Glutamatergic neuron (in vitro differentiated cells): Measurements from ENCODE around the gene MOGAT1. TPM values are rescaled to one million over a fixed set of nuclear protein-coding genes. Genes with fewer than 3 reads are reported as not detected.
"Not testable (repeated sequence)": the region's sequence is repeated elsewhere in the genome, so short reads cannot be mapped to it uniquely, and the experiment has no call there.

Experiments
- DNase-seq: peaks from one replicate; pipeline ENCODE4 v3.0.0; 2022
- H3K27ac Mint-ChIP-seq: one replicate; pipeline ENCODE4 v1.8.0; 2020; ENCODE audit warnings: mild to moderate bottlenecking, mixed read lengths, inconsistent platforms; ENCODE audit not compliant: unreplicated experiment
- H3K27me3 Mint-ChIP-seq: one replicate; pipeline ENCODE4 v1.8.0; 2020; ENCODE audit warnings: mild to moderate bottlenecking, moderate library complexity, mixed read lengths, inconsistent platforms; ENCODE audit not compliant: unreplicated experiment
- H3K36me3 Mint-ChIP-seq: one replicate; pipeline ENCODE4 v1.8.0; 2020; ENCODE audit warnings: mild to moderate bottlenecking, mixed read lengths, inconsistent platforms; ENCODE audit not compliant: unreplicated experiment
- H3K4me1 Mint-ChIP-seq: one replicate; pipeline ENCODE4 v1.8.0; 2020; ENCODE audit warnings: mild to moderate bottlenecking, low read depth, mixed read lengths, inconsistent platforms; ENCODE audit not compliant: unreplicated experiment
- H3K4me3 Mint-ChIP-seq: one replicate; pipeline ENCODE4 v1.8.0; 2020; ENCODE audit warnings: mild to moderate bottlenecking, mixed read lengths, inconsistent platforms; ENCODE audit not compliant: unreplicated experiment
- H3K9me3 Mint-ChIP-seq: one replicate; pipeline ENCODE4 v1.8.0; 2020; ENCODE audit warnings: mild to moderate bottlenecking, moderate library complexity, mixed read lengths, inconsistent platforms; ENCODE audit not compliant: unreplicated experiment
- CTCF ChIP-seq: fragments of 200-600 bp; sonication (generic); IDR thresholded peaks from one replicate; pipeline ENCODE4 v1.5.0; 2021; ENCODE audit not compliant: partially characterized antibody, unreplicated experiment
- total RNA-seq: library from RNA; stranded (reverse); fragmentation: NEBNext Ultra II Directional; extraction: Animal tissue kit (Norgen Biotek cat#: 25700); gene quantifications from one replicate; pipeline ENCODE4 v1.2.1, GENCODE V29; 2021; ENCODE audit not compliant: unreplicated experiment

The MOGAT1 gene
- total RNA-seq, 1 donor from 2014 or later = not detected

- Mint-ChIP-seq H3K27ac (peak overlapping the region; percentile 92), H3K27me3 (peaks cover 9% of the 10 kb centered on the region), H3K36me3 (no peaks in the 10 kb centered on the region), H3K9me3 (peaks cover 10% of the 10 kb centered on the region), H3K4me1 (peaks cover 29% of the 10 kb centered on the region), H3K4me3 (peak overlapping the region; percentile 39)
- TF ChIP-seq CTCF = no peak
- peak; percentile 46 for DNase-seq
Measured at GRCh38 chr2:222753251-222753824, 81.9 kb downstream of the MOGAT1 start.

GRCh38 chr2:222754324-222754930 is 83.0 kb downstream of the MOGAT1 start:
- no peak for DNase-seq
- peaks cover 10% of the 10 kb centered on the region for H3K9me3 Mint-ChIP-seq
- peaks cover 9% of the 10 kb centered on the region for H3K27me3 Mint-ChIP-seq
- H3K4me3 Mint-ChIP-seq = no peak overlapping the region
- no peak overlapping the region for H3K27ac Mint-ChIP-seq
- H3K36me3 Mint-ChIP-seq = no peaks in the 10 kb centered on the region
- no peak for TF ChIP-seq CTCF
- H3K4me1 Mint-ChIP-seq = peaks cover 29% of the 10 kb centered on the region

GRCh38 chr2:222755593-222755992 is 84.1 kb downstream of the MOGAT1 start:
- Mint-ChIP-seq H3K4me1 (peaks cover 29% of the 10 kb centered on the region), H3K9me3 (peaks cover 10% of the 10 kb centered on the region)
- not testable (repeated sequence) for DNase-seq, H3K4me3 Mint-ChIP-seq, H3K36me3 Mint-ChIP-seq, H3K27ac Mint-ChIP-seq, H3K27me3 Mint-ChIP-seq

GRCh38 chr2:222756362-222756831 is 84.9 kb downstream of the MOGAT1 start:
- Mint-ChIP-seq H3K27me3 (peaks cover 9% of the 10 kb centered on the region), H3K4me3 (no peak overlapping the region), H3K4me1 (peaks cover 27% of the 10 kb centered on the region), H3K27ac (no peak overlapping the region), H3K9me3 (peaks cover 10% of the 10 kb centered on the region), H3K36me3 (no peaks in the 10 kb centered on the region)
- TF ChIP-seq CTCF = no peak
- DNase-seq = no peak

GRCh38 chr2:222756951-222757650 is 85.6 kb downstream of the MOGAT1 start:
- no peak overlapping the region for H3K4me3 Mint-ChIP-seq
- peaks cover 21% of the 10 kb centered on the region for H3K4me1 Mint-ChIP-seq
- H3K9me3 Mint-ChIP-seq = peaks cover 10% of the 10 kb centered on the region
- no peaks in the 10 kb centered on the region for H3K36me3 Mint-ChIP-seq
- H3K27me3 Mint-ChIP-seq = peaks cover 9% of the 10 kb centered on the region
- no peak for DNase-seq
- TF ChIP-seq CTCF = no peak
- no peak overlapping the region for H3K27ac Mint-ChIP-seq

Other genes starting within 250 kb of the MOGAT1 start
- 2.1 TPM for gene SGPP2, start 247.1 kb upstream of the MOGAT1 start, total RNA-seq
- gene FARSB, start 15.6 kb upstream of the MOGAT1 start, total RNA-seq = 18.8 TPM
- gene ACSL3, start 189.4 kb downstream of the MOGAT1 start, total RNA-seq = 87.0 TPM